Heart right ventricle (tissue), 16 donors: ENCODE data around the gene COX4I2. TPM values are rescaled to one million over a fixed set of nuclear protein-coding genes. Genes with fewer than 3 reads are reported as not detected.
"Not testable (repeated sequence)": the region's sequence is repeated elsewhere in the genome, so short reads cannot be mapped to it uniquely, and the experiment has no call there.

Experiments
- ATAC-seq, 8 donors: fragments of 200-7000 bp; cut with Tn5 transposase; one replicate each; pipeline ENCODE4 v1.9.1; 2020; ENCODE audit warnings: mild to moderate bottlenecking in 8 of 8, moderate library complexity in 8 of 8, moderate number of reproducible peaks in 1 of 8
- DNase-seq, 2 donors: peaks; one replicate each; pipeline ENCODE4 v3.0.0-alpha.2; 2020
- H3K27ac ChIP-seq, 10 donors: fragments of 200-600 bp; sonication (generic) in 2 of 10; one replicate each; pipeline versions ENCODE4 v1.5.0 to v1.8.0; 2020 to 2022; ENCODE audit warnings: mild to moderate bottlenecking in 3 of 10
- H3K27me3 ChIP-seq, 7 donors: fragments of 200-600 bp; one replicate each; pipeline ENCODE4 v1.8.0; 2021 to 2022; ENCODE audit warnings: mild to moderate bottlenecking in 2 of 7
- H3K36me3 ChIP-seq, 9 donors: fragments of 200-600 bp; sonication (generic) in 1 of 9; one replicate each; pipeline versions ENCODE4 v1.5.0 to v1.8.0; 2020 to 2022; ENCODE audit warnings: mild to moderate bottlenecking in 2 of 9
- H3K4me1 ChIP-seq, 9 donors: fragments of 200-600 bp; sonication (generic) in 1 of 9; one replicate each; pipeline versions ENCODE4 v1.5.0 to v1.8.0; 2020 to 2022; ENCODE audit warnings: mild to moderate bottlenecking in 4 of 9
- H3K4me3 ChIP-seq, 10 donors: fragments of 200-600 bp; sonication (generic) in 2 of 10; one replicate each; pipeline versions ENCODE4 v1.5.0 to v1.8.0; 2020 to 2022; ENCODE audit warnings: mild to moderate bottlenecking in 7 of 10, moderate library complexity in 2 of 10
- H3K9me3 ChIP-seq, 11 donors: fragments of 200-600 bp in 10 of 11; sonication (generic) in 2 of 11; one replicate each; pipeline versions ENCODE4 v1.5.0 to v1.8.0; 2013 to 2022; ENCODE audit warnings: mild to moderate bottlenecking in 2 of 11, control low read depth in 1 of 11, moderate library complexity in 1 of 11
- CTCF ChIP-seq, 9 donors: fragments of 200-600 bp; sonication (generic) in 2 of 9; IDR thresholded peaks; one replicate each; pipeline versions ENCODE4 v1.5.0 to v1.8.0; 2021 to 2022; ENCODE audit warnings: antibody characterized with exemption in 9 of 9, mild to moderate bottlenecking in 5 of 9, moderate library complexity in 1 of 9
- WGBS, 2 donors: extraction: QIAGEN DNeasy Blood & Tissue Kit; methylation state at CpG; one replicate each; pipeline ENCODE4 v1.1.7; 2013; ENCODE audit warnings: inconsistent platforms in 1 of 2; 5-methylcytosine and 5-hydroxymethylcytosine counted together
- intact Hi-C, 10 donors: fragments of 100-400 bp; cut with DNase I; formaldehyde crosslinking; loops; one replicate each; pipeline versions ENCODE4 v1.11.1 to v1.14.2; 2022
- polyA plus RNA-seq, 2 donors: library from polyadenylated mRNA; stranded (reverse); fragments of 200-250 nt; gene quantifications; one replicate each; pipeline ENCODE4 v1.2.3, GENCODE V29; 2013
- total RNA-seq, 10 donors: library from RNA; stranded (reverse); fragmentation: NEBNext Ultra II Directional in 3 of 10; extraction: Animal tissue kit (Norgen Biotek cat#: 25700) in 3 of 10; gene quantifications; one replicate each; pipeline versions ENCODE4 v1.2.1 to v1.2.4, GENCODE V29; 2021 to 2023
- donor health status: Arrhythmogenic right ventricular cardiomyopathy.
- donor health status: ischemic (EF 13 %, LVEDD 7.1; RV severe dilation, severe dysfunction).
- donor health status: healthy with polysubstance abuse.
- donor health status: DM: no; HTN: yes; CAD: no.
- donor health status: DM: no; HTN: no; CAD: no.
- donor health status: ischemic (EF 25% LVEDD 6.9; RV normal size, moderate dysfunction).
- donor health status: ischemic (EF 25% LVEDD 5.7; RV mildly dilated, moderate dysfunction).
- donor health status: healthy.
- donor health status: DM: yes; HTN: yes; CAD: no.
- donor health status: Ischemic cardiomyopathy.
- donor health status: ischemic (EF 35%, LVEDD 5.7; RV mildly dilated, moderate dysfunction).
- donor health status: nonischemic (EF 11% LVEDD 7.7; RV severe dilation, severe dysfunction).
- donor health status: DM: yes; HTN: yes; CAD: no.
- donor health status: PGD.
- donor health status: ischemic (EF 29% LVEDD 5.4; RV normal size, mild dysfunction).
- donor health status: nonischemic (EF 23%, LVEDD 6.1; RV moderate dilation, normal function).

The COX4I2 gene
- total and polyA plus RNA-seq, 12 donors: 3.8 to 103 (median 8.2) TPM

- Histone ChIP-seq H3K27me3 (no peaks in the 10 kb centered on the region), H3K27ac (no peak overlapping the region), H3K4me3 (no peak overlapping the region), H3K4me1 (peaks cover 0 to 4% (median 0%) of the 10 kb centered on the region in 9 donors), H3K36me3 (no peaks in the 10 kb centered on the region), H3K9me3 (no peaks in the 10 kb centered on the region)
- TF ChIP-seq CTCF (IDR thresholded peaks at IDR 0.05): no peak
- 74 to 79% methylated on average over 8 of the region's 8 CpGs for WGBS, 2 donors
- ATAC-seq (peak in 2 of 8 donors; percentile 21 to 41), DNase-seq (no peak)
- intact Hi-C loops: no loop called here
Observed at GRCh38 chr20:31644701-31645100, 7.0 kb downstream of the COX4I2 start.

DNA sequence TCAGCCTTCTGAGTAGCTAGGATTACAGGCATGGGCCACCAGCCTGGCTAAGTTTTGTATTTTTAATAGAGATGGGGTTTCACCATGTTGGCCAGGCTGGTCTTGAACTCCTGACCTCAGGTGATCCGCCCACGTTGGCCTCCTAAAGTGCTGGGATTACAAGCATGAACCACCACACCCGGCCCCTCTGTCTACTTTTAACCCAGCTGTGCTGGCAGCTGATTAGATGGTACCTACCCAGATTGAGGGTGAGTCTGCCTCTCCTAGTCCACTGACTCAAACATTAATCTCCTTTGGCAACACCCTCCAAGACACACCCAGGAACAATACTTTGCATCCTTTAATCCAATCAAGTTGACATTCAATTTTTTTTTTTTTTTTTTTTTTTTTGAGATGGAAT is 10.4 kb downstream of the COX4I2 start:
- ATAC-seq, H3K9me3 ChIP-seq, H3K36me3 ChIP-seq, H3K27ac ChIP-seq, DNase-seq, H3K27me3 ChIP-seq, intact Hi-C loops, H3K4me3 ChIP-seq: not testable (repeated sequence)
- peaks cover 0 to 12% (median 8%) of the 10 kb centered on the region in 9 donors for H3K4me1 ChIP-seq
- WGBS, 2 donors: 81 to 90% methylated on average over 3 of the region's 3 CpGs

- no peak for TF ChIP-seq CTCF (IDR thresholded peaks at IDR 0.05)
- Histone ChIP-seq H3K4me3 (no peak overlapping the region), H3K9me3 (no peaks in the 10 kb centered on the region), H3K27me3 (no peaks in the 10 kb centered on the region), H3K36me3 (no peaks in the 10 kb centered on the region), H3K4me1 (peaks cover 0 to 19% (median 13%) of the 10 kb centered on the region in 9 donors), H3K27ac (peak overlapping the region in 1 of 10 donors; percentile 15)
- intact Hi-C loops: no loop called here
- ATAC-seq (peak in 4 of 8 donors; percentile 41 to 59 (median 50)), DNase-seq (no peak)
- WGBS, 2 donors: 20 to 28% methylated on average over 5 of the region's 5 CpGs
Observed at GRCh38 chr20:31652917-31653396, 15.2 kb downstream of the COX4I2 start.

DNA sequence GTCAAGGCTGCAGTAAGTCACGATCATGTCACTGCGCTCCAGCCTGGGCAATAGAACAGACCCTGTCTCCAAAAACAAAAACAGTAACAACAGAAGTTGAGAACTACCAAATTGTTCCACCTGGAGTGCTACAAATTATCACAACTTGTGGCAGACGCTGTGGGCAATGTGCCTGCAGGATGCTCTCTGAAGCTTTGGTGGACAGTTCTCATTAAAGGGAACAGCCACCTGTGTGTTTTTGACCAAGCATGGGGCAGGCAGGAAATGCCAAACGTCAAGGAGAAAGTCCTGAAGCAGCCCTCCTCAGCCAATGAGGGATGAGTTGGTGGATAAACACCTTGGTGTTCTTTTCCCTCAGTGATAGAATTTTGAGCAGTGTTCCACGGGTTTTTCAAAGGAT is 15.8 kb downstream of the COX4I2 start:
- Histone ChIP-seq H3K4me3 (no peak overlapping the region), H3K4me1 (peaks cover 0 to 19% (median 13%) of the 10 kb centered on the region in 9 donors), H3K36me3 (no peaks in the 10 kb centered on the region), H3K9me3 (no peaks in the 10 kb centered on the region), H3K27ac (no peak overlapping the region), H3K27me3 (no peaks in the 10 kb centered on the region)
- no peak for DNase-seq
- TF ChIP-seq CTCF (IDR thresholded peaks at IDR 0.05): no peak
- no peak for ATAC-seq
- intact Hi-C loops: no loop called here
- 54 to 58% methylated on average over 5 of the region's 5 CpGs for WGBS, 2 donors

DNA sequence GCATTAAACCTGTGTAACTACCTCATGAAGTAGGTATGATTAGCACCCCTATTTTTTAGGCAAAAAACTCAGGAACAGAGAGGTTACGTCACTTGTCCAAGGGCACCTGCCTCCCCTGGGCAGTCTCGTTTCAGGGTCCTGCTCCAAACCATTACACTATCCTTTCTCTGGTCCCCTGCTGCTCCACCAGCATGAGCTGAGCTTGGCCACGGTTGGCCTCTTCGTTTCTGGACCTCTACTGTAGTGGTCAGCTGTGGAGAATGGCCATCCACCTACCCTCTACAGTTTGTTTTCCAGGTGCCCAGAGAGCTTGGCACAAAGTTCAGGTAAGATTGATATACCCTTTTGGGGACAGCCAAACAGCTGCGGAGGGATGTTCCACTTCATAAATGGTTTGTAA is 16.8 kb downstream of the COX4I2 start:
- WGBS, 2 donors: 73 to 82% methylated on average over 5 of the region's 5 CpGs
- no peak overlapping the region for H3K27ac ChIP-seq
- peaks cover 0 to 19% (median 13%) of the 10 kb centered on the region in 9 donors for H3K4me1 ChIP-seq
- DNase-seq (no peak), ATAC-seq (no peak)
- H3K27me3 ChIP-seq: no peaks in the 10 kb centered on the region
- no peak overlapping the region for H3K4me3 ChIP-seq
- intact Hi-C loops: no loop called here
- no peaks in the 10 kb centered on the region for H3K9me3 ChIP-seq
- no peaks in the 10 kb centered on the region for H3K36me3 ChIP-seq
- TF ChIP-seq CTCF (IDR thresholded peaks at IDR 0.05): no peak
